NCI-H1417 (cell line): ENCODE data around the gene KIF5A.
"Not testable (repeated sequence)": the region's sequence is repeated elsewhere in the genome, so short reads cannot be mapped to it uniquely, and the experiment has no call there.

Experiments
- DNase-seq, 3 experiments: peaks; one replicate each; lab custom pipeline; 2025; lab: John Stamatoyannopoulos, UW

KIF5A gene

GRCh38 chr12:57549909-57550640, at the start of gene KIF5A:
Gene KIF5A (plus strand): TSS chr12:57550044. CDS start chr12:57550272, 228 bp downstream.
- DNase-seq, result peak; percentile 79 to 86 (median 81)

DNA sequence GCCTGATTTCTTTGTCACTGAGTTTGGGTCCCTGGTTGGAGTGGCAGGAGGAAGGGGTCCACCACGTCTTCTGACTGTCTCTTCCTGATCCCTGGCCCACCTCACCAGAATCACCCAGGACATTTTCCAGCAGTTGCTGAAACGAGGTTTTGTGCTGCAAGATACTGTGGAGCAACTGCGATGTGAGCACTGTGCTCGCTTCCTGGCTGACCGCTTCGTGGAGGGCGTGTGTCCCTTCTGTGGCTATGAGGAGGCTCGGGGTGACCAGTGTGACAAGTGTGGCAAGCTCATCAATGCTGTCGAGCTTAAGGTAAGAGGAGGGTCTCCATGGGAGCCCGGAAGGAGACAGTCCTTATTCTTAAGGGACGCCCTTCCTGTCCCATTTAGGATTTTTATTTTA, 49.6 kb upstream of the KIF5A start:
- no peak for DNase-seq

GRCh38 chr12:57502311-57502969, 47.4 kb upstream of the KIF5A start:
- not testable (repeated sequence) for DNase-seq

DNA sequence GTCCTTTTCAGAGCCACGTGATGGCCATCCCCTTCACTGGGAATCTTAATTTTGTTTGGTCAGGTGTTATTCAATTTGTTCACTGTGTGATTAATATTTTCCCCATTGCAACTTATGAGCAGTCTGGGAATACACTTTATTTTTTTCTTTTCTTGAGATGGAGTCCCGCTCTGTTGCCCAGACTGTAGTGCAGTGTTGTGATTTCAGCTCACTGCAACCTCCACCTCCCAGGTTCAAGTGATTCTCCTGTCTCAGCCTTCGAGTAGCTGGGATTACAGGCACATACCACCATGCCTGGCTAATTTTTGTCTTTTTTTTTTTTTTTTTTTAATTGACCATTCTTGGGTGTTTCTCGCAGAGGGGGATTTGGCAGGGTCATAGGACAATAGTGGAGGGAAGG, 43.3 kb upstream of the KIF5A start:
- not testable (repeated sequence) for DNase-seq

- DNase-seq, result not testable (repeated sequence)
Observed at GRCh38 chr12:57507796-57508195, 42.0 kb upstream of the KIF5A start.

DNA sequence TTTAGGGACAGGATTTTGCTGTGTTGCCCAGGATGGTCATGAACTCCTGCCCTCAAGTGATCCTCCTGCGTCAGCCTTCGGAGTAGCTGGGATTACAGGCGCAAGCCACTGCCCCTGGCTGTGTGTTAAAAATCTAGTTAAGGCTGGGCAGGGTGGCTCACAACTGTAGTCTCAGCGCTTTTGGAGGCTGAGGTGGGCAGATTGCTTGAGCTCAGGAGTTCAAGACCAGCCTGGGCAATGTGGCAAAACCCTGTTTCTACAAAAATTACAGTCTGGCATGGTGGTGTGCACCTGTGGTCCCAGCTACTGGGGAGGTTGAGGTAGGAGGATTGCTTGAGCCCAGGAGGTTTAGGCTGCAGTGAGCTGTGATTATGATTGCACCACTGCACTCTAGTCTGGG, 38.7 kb upstream of the KIF5A start:
- no peak for DNase-seq

DNA sequence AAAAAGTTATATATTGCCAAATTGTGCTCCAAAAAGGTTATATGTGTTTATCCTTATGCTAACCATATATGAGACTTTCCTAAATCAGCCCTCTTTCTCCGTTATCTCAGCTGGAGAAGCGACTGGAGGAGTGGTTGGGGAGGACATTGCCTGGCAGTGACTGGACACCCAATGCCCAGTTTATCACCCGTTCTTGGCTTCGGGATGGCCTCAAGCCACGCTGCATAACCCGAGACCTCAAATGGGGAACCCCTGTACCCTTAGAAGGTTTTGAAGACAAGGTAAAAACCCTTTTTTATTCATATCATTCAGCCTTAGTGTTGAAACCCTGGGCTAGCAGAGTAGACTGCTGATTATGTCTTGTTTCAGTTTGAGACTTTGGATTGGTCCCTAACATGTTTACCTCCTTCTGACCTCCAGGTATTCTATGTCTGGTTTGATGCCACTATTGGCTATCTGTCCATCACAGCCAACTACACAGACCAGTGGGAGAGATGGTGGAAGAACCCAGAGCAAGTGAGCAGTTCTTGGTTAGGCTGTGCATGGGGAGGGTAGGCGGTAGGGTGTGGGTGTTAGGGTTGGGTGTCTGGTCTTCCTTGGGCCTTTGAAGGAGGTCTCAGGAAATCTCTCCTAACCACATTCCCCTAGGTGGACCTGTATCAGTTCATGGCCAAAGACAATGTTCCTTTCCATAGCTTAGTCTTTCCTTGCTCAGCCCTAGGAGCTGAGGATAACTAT, 38.1 kb upstream of the KIF5A start:
- DNase-seq, result no peak

GRCh38 chr12:57512665-57513064, 37.2 kb upstream of the KIF5A start:
- no peak for DNase-seq

- DNase-seq, result no peak
Observed at GRCh38 chr12:57513266-57513665, 36.6 kb upstream of the KIF5A start.

DNA sequence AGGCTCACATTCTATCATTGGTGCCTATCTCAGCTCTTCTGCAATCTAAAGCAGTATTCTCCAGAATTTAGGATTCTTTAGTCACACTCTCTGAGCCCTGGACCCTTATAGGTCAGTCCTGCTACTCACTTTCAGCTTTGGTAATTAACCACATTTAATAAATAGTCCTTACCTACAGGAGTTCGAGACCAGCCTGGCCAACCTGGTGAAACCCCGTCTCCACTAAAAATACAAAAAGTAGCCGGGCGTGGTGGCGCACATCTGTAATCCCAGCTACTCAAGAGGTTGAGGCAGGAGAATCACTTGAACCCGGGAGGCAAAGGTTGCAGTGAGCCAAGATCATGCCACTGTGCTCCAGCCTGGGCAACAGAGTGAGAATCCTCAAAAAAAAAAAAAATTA, 36.2 kb upstream of the KIF5A start:
- not testable (repeated sequence) for DNase-seq

DNA sequence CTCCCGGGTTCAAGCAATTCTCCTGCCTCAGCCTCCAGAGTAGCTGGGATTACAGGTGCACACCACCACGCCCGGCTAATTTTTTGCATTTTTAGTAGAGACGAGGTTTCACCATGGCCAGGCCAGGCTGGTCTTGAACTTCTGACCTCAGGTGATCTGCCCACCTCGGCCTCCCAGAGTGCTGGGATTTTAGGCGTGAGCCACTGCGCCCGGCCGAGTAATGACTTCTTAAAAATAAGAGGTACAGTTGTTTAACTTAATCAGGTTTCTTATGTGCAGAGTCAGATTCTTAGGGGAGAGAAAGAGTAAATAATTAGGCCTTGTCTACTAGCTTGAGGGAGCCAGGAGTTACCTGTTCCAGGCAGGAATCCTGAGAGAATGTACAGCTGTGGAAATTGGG, 35.6 kb upstream of the KIF5A start:
- not testable (repeated sequence) for DNase-seq

DNA sequence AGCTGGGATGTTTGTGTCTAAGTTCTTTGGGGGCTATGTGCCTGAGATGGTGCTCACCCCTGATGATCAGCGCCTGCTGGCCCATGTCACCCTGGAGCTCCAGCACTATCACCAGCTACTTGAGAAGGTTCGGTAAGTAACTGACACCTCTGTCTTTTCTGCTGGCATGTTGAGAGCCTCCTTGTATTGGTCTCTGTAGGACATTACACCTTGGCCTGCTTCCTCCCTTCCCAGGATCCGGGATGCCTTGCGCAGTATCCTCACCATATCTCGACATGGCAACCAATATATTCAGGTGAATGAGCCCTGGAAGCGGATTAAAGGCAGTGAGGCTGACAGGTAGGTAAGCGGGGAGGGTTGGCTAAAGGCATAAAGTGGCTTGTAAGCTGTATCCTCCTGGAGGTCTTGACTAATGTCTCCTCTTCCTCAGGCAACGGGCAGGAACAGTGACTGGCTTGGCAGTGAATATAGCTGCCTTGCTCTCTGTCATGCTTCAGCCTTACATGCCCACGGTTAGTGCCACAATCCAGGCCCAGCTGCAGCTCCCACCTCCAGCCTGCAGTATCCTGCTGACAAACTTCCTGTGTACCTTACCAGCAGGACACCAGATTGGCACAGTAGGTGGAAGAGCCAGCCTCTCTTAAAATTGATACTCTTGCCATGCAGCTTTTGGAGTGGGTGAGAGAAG, 35.0 kb upstream of the KIF5A start:
- peak in 2 of 3 experiments; percentile 66 to 81 for DNase-seq

DNA sequence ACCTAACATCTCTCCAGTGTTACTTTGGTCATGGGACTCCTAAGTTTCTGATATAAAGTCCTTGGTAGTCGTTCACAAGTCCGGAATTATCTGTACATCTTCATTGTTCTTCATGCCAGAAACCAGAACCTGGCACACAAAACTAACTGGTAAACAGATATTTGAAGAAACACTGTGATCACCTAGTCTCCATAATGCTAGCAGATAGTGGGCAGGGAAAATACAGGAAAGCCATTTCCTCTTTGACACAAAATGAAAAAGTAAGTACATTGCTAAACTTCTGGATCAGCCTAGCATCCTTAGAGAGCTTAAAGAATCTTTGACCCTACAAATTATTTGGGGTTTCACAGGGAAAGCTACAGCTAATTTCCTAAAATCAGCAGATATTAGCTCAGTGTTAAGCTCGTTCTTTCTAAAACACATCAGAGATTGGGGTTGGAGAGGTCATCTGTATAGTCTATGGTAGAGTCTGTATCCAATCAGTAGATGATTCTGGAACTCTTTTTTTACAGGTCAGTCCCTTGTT, 34.4 kb upstream of the KIF5A start:
- no peak for DNase-seq

DNA sequence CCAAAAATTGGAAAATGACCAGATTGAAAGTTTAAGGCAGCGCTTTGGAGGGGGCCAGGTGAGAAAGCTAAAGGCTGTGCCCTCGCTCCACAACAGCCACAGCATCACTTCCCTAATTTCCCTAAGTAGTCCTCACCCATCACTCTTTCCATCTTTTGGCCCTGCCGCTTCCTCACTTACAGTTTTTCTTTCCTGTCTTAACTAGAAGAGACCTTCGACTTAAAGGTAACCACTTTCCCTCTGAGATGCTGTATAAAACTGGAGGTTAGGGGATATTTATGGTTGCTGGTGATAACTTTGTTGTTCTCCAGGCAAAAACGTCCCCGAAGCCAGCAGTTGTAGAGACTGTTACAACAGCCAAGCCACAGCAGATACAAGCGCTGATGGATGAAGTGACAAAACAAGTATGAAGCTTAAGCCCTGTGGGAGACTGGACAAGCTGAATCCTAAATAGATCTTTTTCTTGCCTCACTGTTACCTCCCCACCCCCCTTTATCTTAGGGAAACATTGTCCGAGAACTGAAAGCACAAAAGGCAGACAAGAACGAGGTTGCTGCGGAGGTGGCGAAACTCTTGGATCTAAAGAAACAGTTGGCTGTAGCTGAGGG, 33.8 kb upstream of the KIF5A start:
- DNase-seq, result no peak

GRCh38 chr12:57516617-57517153, 33.2 kb upstream of the KIF5A start:
- DNase-seq, result no peak

- DNase-seq, result no peak
Observed at GRCh38 chr12:57517187-57517586, 32.7 kb upstream of the KIF5A start.

DNA sequence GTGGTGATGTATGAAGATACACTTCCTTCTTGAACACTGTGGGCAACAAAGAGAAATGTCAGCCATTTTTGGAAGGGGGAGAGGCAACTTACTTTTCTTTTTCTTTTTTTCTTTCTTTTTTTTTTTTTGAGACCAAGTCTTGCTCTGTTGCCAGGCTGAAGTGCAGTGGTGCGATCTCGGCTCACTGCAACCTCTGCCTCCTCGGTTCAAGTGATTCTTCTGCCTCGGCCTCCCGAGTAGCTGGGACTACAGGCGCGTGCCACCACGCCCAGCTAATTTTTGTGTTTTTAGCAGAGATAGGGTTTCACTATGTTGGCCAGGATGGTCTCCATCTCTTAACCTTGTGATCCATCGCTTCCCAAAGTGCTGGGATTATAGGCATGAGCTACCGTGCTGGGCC, 32.1 kb upstream of the KIF5A start:
- not testable (repeated sequence) for DNase-seq

- no peak for DNase-seq
Observed at GRCh38 chr12:57518176-57518919, 31.5 kb upstream of the KIF5A start.

DNA sequence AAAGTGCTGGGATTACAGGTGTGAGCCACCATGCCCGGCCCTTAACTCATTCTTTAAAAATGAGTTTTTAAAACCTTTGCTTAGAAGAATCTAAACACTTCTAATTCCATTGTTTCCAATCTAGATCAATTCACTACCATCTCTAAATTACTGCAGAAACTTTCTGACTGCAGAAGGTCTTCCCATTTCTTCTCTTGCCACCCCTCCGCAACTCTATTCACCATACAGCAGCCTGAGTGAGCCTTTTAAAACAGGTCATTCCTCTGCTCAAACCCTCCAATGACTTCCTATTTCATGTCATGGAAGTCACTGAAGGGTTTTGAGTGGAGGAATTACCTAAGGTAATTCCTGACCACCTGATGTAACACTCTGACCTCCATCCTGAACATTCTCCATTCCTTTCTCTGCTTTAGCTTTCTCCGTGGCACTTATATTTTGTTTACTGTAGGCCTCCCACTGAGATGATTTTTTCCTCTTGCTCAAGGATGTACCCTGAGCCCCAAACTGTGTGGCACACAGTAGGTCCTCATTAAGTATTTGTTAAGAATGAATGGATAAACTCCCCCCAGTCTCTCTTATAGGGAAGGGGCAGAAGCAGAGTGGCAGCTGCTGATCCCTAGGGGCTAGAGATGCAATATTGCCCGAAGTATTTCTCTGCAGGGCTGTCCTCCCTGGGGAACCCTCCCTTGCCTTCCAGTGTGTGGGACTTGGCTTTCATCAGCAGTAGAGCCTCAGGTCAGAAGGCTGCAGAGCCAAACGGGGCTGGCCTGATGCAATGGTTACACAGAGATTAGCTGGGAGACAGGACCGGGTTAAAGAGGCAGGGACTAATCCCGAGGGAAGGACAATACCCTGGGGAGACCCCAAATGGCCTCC, 30.7 kb upstream of the KIF5A start:
- DNase-seq, result peak in 1 of 3 experiments; percentile 25

GRCh38 chr12:57519796-57520052, 30.1 kb upstream of the KIF5A start:
- peak in 1 of 3 experiments; percentile 79 for DNase-seq
